Erythroblast (primary cell): ENCODE measurements around the gene TWNK.

Source experiments
- GATA1 ChIP-seq: IDR thresholded peaks from 2 replicates; pipeline ENCODE4 v1.6.1; 2011; ENCODE audit warnings: low read depth, mild to moderate bottlenecking, control low read depth, low read length, moderate library complexity
- POLR2A ChIP-seq: IDR thresholded peaks from 2 replicates; pipeline ENCODE4 v1.6.1; 2011; ENCODE audit warnings: mild to moderate bottlenecking, low read length

GRCh38 chr10:101000915-101001658 lies 13.7 kb downstream of the TWNK start:
- TF ChIP-seq POLR2A (no peak), GATA1 (no peak)
